ENCODE data around the gene FSTL3. TPM values are rescaled to one million over a fixed set of nuclear protein-coding genes. Genes with fewer than 3 reads are reported as not detected.

Gene FSTL3
- total and polyA plus RNA-seq, 2 of the 8 experiments (the other 6 are each of a cell fraction or from before 2014, with no cell fraction given), result 8.1 to 11.8 TPM

GRCh38 chr19:723247-723646 is 47.1 kb downstream of the FSTL3 start:
- no peak overlapping the region for H4K91ac ChIP-seq (replicated peaks; ENCODE audit: insufficient read length, low read length)
- no peaks in the 10 kb centered on the region for H3K27me3 ChIP-seq (replicated peaks in 1 of 4; ENCODE audit: control insufficient read depth in 3 of 4, extremely low read depth in 1 of 4, insufficient read depth in 3 of 4, low read length in 3 of 4)
- no peak overlapping the region for H3K23ac ChIP-seq (ENCODE audit: insufficient read length)
- H3K36me3 ChIP-seq (ENCODE audit: control insufficient read depth in 2 of 4, insufficient read depth in 4 of 4, low read length in 3 of 4), result no peaks in the 10 kb centered on the region; a peak in 1 of 8 replicates
- no peak overlapping the region for H4K8ac ChIP-seq (ENCODE audit: extremely low read depth, insufficient read depth, low read length)
- H2AK5ac ChIP-seq (ENCODE audit: low read depth, low read length), result no peak overlapping the region
- H3K79me1 ChIP-seq (ENCODE audit: low read depth, low read length), result no peaks in the 10 kb centered on the region; the same call in 1 of the 2 replicates
- no peak overlapping the region for H4K5ac ChIP-seq (ENCODE audit: insufficient read length, low read depth, low read length)
- H3K27ac ChIP-seq (ENCODE audit: low read depth, low read length), result no peak overlapping the region
- no peak overlapping the region for H3K9ac ChIP-seq (replicated peaks in 1 of 4; ENCODE audit: extremely low read depth in 1 of 4, low read depth in 3 of 4, low read length in 3 of 4)
- DNase-seq (ENCODE audit: low read depth in 1 of 2, low spot score in 2 of 2), result no peak
- no peaks in the 10 kb centered on the region for H3K79me2 ChIP-seq (ENCODE audit: control insufficient read depth in 1 of 2, insufficient read depth in 2 of 2, low read length in 2 of 2)
- CTCF ChIA-PET (ENCODE audit: partially characterized antibody), result interaction anchor here (1.0 to 1.7 kb wide), 6 partner anchors 8 to 53 kb away, joined by 3 to 7 read pairs (median 5); partner anchors contain the start of gene PALM
- no peak overlapping the region for H3K4ac ChIP-seq (replicated peaks; ENCODE audit: insufficient read length, low read depth, low read length)
- no peak overlapping the region for H2AFZ ChIP-seq (ENCODE audit: low read length)
- H3K23me2 ChIP-seq (ENCODE audit: low read depth, low read length), result no peaks in the 10 kb centered on the region
- H2BK15ac ChIP-seq (ENCODE audit: low read length), result no peak overlapping the region
- 91% methylated on average over 13 of the region's 13 CpGs; no CpG with 5 or more reads in 1 of the 2 experiments for WGBS, 2 experiments (ENCODE audit: extremely low coverage in 1 of 2, insufficient coverage in 1 of 2, insufficient read length in 1 of 2, insufficient replicate concordance in 2 of 2, low coverage in 1 of 2, low lambda C conversion rate in 2 of 2, missing lambda C conversion rate in 1 of 2)
- no peaks in the 10 kb centered on the region for H4K20me1 ChIP-seq (replicated peaks in 1 of 2; ENCODE audit: control insufficient read depth in 1 of 2, insufficient read depth in 2 of 2, low read length in 2 of 2)
- H2BK20ac ChIP-seq (ENCODE audit: low read length), result no peak overlapping the region
- peaks cover 0 to 7% (median 4%) of the 10 kb centered on the region in 4 experiments; a peak in 4 of 7 replicates for H3K4me1 ChIP-seq (replicated peaks in 1 of 4; ENCODE audit: control insufficient read depth in 3 of 4, insufficient read depth in 4 of 4, low read length in 3 of 4)
- POLR2A ChIA-PET (ENCODE audit: partially characterized antibody), result interaction anchor here (1.6 kb wide), 1 partner anchor 42 kb away, joined by 3 read pairs; no protein-coding TSS in a partner anchor
- no peak overlapping the region for H2BK5ac ChIP-seq (ENCODE audit: low read depth, low read length)
- no peak overlapping the region for H3K4me3 ChIP-seq (ENCODE audit: extremely low read depth in 1 of 4, insufficient read depth in 2 of 4, low read depth in 3 of 4, low read length in 4 of 4)
- H3K14ac ChIP-seq (ENCODE audit: insufficient read length), result no peak overlapping the region
- H2BK12ac ChIP-seq (ENCODE audit: low read depth, low read length), result no peak overlapping the region
- H2BK120ac ChIP-seq (replicated peaks; ENCODE audit: low read depth, low read length), result no peak overlapping the region
- H3K9me3 ChIP-seq (ENCODE audit: insufficient read depth in 2 of 2, low read depth in 1 of 2, low read length in 1 of 2), result no peaks in the 10 kb centered on the region
- no peak overlapping the region for H3K4me2 ChIP-seq (ENCODE audit: insufficient read depth in 1 of 2, low read depth in 2 of 2, low read length in 2 of 2)
- FAIRE-seq, result no peak
- H3K56ac ChIP-seq (replicated peaks; ENCODE audit: insufficient read length, low read depth, low read length), result no peak overlapping the region
- no peak overlapping the region for H3K18ac ChIP-seq (ENCODE audit: extremely low read depth, low read length)
- TF ChIP-seq RNF2 (IDR thresholded peaks at IDR 0.05; ENCODE audit: borderline replicate concordance, low read depth, low read length, missing control alignments, poor library complexity, severe bottlenecking) (no peak), POLR2A (IDR thresholded peaks at IDR 0.05; ENCODE audit: control extremely low read depth in 1 of 2, low read depth in 2 of 2, low read length in 2 of 2) (no peak), BCL11A (IDR thresholded peaks at IDR 0.05; ENCODE audit: low read depth in 2 of 2, low read length in 2 of 2) (no peak), HDAC6 (IDR thresholded peaks at IDR 0.05; ENCODE audit: low read depth, low read length) (no peak), CBX5 (IDR thresholded peaks at IDR 0.05; ENCODE audit: low read depth, low read length) (no peak), RXRA (IDR thresholded peaks at IDR 0.05; ENCODE audit: insufficient read depth, low read depth, low read length) (no peak), RAD21 (IDR thresholded peaks at IDR 0.05 in 1 of 2, conservative IDR thresholded peaks at IDR 0.05 in 1 of 2; ENCODE audit: low read depth in 2 of 2, low read length in 2 of 2) (no peak), CTCF (IDR thresholded peaks at IDR 0.05; ENCODE audit: control extremely low read depth in 1 of 3, insufficient read depth in 1 of 3, low read depth in 1 of 3, low read length in 3 of 3) (no peak), CEBPB (IDR thresholded peaks at IDR 0.05; ENCODE audit: low read depth, low read length) (no peak), CHD2 (IDR thresholded peaks at IDR 0.05; ENCODE audit: low read length) (no peak), TCF12 (IDR thresholded peaks at IDR 0.05; ENCODE audit: low read depth, low read length) (no peak)
